ENCODE results near the gene GOLGA6A.

DNA sequence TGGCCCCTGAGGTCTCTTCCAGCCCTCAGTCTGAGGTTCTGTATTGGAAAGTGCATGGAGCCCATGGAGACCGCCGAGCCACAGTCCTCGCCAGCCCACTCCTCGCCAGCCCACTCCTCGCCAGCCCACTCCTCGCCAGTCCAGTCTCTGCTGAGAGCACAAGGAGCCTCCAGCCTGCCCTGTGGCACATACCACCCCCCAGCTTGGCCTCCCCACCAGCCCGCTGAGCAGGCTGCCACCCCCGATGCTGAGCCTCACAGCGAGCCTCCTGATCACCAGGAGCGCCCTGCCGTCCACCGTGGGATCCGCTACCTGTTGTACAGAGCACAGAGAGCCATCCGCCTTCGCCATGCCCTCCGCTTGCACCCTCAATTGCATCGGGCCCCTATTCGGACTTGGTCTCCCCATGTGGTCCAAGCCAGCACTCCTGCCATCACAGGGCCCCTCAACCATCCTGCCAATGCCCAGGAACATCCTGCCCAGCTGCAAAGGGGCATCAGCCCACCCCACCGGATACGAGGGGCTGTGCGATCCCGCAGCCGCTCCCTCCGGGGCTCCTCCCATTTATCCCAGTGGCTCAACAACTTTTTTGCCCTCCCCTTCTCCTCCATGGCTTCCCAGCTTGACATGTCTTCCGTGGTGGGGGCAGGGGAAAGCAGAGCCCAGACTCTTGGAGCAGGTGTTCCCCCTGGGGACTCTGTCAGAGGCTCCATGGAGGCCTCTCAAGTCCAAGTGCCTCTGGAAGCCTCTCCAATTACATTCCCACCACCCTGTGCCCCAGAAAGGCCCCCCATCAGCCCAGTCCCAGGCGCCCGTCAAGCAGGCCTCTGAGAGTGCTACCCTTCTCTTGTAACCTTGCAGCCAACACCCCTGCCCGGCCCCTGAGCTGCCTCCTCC, 47.0 kb downstream of the GOLGA6A start:
- TF ChIP-seq, protein P1, sequence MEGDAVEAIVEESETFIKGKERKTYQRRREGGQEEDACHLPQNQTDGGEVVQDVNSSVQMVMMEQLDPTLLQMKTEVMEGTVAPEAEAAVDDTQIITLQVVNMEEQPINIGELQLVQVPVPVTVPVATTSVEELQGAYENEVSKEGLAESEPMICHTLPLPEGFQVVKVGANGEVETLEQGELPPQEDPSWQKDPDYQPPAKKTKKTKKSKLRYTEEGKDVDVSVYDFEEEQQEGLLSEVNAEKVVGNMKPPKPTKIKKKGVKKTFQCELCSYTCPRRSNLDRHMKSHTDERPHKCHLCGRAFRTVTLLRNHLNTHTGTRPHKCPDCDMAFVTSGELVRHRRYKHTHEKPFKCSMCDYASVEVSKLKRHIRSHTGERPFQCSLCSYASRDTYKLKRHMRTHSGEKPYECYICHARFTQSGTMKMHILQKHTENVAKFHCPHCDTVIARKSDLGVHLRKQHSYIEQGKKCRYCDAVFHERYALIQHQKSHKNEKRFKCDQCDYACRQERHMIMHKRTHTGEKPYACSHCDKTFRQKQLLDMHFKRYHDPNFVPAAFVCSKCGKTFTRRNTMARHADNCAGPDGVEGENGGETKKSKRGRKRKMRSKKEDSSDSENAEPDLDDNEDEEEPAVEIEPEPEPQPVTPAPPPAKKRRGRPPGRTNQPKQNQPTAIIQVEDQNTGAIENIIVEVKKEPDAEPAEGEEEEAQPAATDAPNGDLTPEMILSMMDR (conservative IDR thresholded peaks at IDR 0.05; ENCODE audit: low read length) = no peak
- TF ChIP-seq EZH2phosphoT487 (IDR thresholded peaks at IDR 0.05; ENCODE audit: borderline replicate concordance) = no peak

Data from Loucy (cell line).